HG03460 (cell line): Measurements from ENCODE around the gene VPS37D.
A peak's percentile ranks its signal among the peaks of the same experiment; 100 is the strongest.

ENCODE experiments used
- ATAC-seq: cut with Tn5 transposase; IDR thresholded peaks from one replicate; pipeline ENCODE4 v1.9.1; 2021; ENCODE audit not compliant: unreplicated experiment

VPS37D gene

DNA sequence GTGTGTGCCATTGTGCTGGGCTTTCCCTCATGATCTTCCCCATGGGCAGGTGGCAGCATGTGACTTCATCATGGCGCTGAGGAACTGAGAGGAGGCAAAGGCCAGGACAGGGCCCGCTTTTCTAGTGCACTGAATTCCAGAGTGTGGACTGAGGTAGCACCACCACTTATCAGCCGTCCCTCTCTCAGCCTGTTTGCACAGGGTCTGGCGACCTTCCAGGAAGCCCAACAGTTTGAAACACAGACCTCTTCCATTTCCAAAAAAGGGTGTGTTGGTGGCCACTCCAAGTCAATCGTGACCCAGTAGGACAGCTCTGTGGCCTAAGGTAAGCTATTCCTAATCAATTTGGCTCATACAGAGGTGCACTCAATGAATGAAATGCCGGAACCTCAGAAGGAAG is 11.2 kb downstream of the VPS37D start:
- ATAC-seq: no peak

DNA sequence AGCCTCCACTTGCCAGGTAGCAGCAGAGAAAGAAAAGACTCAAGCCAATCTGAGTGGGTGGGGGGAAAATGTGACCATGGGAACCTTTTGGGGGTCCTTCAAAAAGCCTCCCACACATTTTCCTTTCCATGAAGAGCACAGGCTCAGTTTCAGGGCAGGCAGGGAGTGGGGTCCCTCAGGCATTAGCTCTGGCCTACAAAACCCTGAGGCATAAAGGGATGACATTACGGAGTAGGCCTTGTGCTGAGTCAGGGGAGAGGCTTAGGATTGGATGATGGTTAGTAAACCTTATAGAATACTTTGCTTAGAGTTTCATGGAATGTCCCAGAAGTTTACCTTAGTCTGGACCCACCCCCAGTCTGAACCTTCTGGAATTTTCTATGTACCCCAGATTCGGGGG is 12.1 kb downstream of the VPS37D start:
- ATAC-seq: no peak

DNA sequence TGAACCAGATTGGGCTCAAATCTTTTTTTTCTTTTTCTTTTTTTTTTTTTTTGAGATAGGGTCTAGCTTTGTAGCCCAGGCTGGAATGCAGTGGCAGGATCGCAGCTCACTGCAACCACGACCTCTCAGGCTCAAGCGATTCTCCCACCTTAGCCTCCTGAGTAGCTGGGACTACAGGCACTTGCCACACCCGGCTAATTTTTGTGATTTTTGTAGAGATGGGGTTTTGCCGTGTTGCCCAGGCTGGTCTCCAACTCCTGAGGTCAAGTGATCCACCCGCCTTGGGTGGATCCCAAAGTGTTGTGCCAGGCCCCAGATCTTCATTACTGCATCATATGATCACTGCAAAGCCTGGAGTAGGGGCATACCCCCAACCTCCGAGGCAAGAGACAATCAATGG is 12.9 kb downstream of the VPS37D start:
- no peak for ATAC-seq

DNA sequence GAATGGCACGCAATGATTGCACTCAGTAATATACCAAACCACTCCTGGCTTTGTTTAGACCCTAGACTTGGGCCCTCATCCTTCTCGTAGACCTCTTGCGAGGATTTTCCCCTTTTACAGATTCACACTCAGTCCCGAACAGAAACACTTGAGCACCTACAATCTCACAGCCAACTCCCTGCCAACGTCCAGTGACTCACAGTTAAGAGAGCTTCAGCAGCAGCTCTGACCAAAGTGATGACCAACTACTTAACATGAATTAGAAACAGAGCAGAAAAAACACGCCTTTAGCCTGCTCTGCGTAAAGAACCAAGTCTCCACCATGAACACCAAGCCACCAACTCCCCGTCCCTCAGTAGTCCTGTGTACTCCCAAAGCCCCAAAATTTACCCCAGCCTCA is 13.4 kb downstream of the VPS37D start:
- no peak for ATAC-seq

DNA sequence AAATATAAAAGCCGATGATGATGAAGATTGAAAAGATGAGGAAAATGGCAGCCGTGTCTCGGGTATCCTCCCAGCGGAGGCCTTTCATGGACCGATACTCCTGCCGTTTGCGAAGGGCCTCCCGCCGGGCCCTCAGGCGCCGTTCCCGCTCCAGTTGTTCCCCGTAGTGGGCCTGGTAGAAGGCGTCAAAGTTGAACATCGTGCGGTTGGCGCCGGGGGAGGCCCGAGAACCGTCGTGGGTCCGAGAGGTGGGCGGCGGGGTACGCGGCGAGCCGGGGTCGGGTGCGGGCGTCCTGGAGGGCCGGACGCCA is 15.1 kb downstream of the VPS37D start:
- ATAC-seq: peak; percentile 3

DNA sequence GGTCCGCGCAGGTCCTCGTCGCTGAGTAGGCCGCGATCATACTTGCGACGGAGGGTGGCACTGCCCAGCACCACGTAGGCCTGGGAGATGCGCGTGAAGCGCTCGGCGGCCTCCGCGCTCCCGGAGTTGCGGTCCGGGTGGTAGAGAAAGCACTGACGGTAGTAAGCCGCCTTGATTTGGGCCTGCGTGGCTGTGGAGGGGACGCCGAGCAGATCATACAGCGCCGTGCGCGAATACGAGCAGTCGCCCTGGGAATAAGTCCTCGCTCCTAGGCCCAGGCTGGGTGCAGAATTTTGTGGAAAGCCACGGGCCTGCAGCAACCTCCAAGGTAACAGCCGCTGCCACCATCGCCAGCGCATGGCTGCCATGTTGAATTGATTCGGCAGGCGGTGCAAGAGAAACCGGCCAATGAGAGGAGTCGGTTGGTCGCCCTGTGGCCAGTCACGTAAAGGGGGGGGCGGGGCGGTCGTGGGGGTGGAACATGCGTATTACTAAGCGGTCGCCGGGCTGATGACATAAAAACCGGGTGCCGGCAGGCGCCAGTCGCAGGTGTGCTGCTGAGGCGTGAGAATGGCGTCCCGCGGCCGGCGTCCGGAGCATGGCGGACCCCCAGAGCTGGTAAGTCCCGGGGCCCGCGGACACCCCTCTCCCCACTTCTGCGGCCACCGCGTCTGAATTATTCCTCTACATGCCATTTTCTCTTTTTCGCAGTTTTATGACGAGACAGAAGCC is 15.6 kb downstream of the VPS37D start, which contains the start of the genes BUD23 and DNAJC30:
Gene BUD23 (plus strand): TSS at position 542 of the 732 bp plus-strand sequence. CDS start 29 bp downstream, at position 571.
Gene DNAJC30 (minus strand): TSS at position 398 of the 732 bp plus-strand sequence. CDS start 30 bp downstream, at position 368.
- peak; percentile 93 for ATAC-seq

DNA sequence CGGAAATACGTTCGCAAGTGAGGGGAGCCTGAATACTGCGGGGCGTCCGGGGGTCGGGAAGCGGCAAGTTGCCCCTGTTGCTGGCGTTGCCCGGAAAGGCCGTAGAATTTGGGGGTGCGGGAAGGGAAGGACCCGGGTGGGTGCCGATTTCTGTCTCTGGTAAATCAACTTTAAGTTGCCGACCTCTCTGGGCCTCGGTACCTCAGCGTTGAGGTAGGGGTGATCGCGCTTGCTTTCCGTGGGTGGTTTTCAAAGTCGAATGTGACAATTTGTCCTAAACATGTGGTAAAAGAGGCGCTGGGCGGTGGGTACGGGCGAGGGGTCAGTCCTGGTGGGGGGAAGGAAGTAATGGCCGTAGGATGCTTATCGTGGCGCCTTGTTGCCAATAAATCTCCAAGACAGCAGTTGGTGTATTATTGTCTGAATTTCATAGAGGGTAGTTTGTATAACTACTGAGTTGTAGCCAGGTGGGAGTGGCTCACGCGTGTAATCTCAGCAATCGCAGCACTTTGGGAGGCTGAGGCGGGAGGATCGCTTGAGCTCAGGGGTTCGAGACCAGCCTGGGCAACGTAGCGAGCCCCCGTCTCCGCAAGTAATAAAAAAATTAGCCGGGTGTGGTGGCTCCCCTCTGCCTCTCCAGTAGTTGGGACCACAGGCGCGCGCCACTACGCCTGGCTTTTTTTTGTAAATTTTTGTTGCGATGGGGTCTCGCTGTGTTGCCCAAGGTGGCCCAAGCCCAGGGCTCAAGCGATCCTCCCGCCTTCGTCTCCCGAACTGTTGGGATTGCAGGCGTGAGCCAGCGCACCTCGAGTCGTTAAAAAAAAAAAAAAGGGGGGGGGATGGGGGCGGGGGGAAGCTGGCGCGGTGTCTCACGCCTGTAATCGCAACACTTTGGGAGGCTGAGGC is 16.4 kb downstream of the VPS37D start:
- ATAC-seq: peak; percentile 13

DNA sequence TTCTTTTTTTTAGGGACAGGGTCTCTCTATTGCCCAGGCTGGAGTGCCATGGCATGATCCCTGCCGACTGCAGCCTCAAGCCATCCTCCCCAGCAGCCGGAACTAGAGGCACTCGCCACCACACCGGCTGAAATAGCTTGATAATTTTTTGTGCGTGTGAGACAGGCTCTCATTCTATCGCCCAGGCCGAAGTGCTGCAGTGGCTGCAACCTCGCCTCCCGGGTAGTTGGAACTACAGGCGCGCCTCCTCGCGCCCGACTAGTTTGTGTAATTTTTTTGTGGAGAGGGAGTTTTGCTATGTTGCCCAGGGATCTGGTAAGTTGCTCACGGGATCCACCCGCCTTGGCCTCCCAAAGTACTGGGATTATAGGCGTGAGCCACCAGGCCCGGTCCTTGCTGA is 17.7 kb downstream of the VPS37D start:
- ATAC-seq: no peak

DNA sequence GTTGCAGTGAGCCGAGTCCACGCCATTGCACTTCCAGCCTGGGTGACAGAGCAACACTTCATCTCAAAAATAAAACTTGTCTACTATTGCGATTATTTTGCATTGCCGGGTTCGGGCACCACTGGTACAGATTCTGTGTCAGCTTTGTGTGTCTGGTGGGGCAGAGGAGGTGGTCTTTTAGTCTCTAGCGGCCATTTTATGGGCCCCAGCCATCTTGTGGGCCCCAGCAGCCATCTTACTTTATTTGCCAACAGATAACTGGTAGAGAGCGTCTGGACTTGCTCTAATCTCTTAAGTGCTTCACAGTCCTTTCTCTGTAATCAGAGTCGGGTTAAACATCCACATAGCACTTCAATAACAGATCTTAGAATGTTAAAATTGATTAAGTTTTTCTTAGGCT is 20.7 kb downstream of the VPS37D start:
- ATAC-seq: no peak

DNA sequence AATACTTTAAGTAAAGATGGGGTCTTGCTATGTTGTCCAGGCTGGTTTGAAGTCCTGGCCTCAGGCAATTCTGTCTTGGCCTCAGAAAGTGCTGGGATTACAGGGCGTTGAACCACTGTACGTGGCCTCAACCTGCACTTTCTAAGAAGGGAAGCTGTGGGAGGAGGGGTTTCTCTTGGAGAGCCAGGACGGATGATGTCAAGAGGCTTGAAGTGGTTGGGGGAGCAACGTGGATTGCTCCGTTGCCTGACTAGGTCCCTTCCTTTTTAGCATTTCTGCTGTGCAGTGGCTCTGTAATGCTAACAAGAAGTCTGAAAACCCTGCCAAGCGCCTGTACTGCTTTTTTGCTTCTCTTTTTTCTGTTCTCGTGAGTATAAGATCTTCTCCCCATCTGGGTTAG is 23.0 kb downstream of the VPS37D start:
- no peak for ATAC-seq

DNA sequence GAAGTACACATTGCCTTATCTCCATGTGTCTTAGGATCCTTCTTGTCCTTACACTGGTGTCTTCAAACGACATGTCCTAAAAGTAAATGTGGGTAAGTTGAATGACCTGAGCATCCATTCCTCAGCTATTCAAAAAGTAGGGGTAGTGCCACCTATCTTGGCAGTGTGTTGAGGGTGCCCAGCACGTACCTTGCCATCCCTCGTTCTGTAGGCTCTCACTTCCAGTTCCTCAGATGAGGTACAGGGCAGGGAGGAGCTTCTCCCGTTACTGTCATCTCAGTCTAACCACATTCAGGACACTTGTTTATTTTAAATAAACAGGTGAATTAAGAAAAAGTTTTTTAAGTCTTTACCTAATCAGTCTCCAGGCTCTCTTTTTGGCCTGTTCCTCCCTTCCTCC is 28.7 kb downstream of the VPS37D start:
- no peak for ATAC-seq

DNA sequence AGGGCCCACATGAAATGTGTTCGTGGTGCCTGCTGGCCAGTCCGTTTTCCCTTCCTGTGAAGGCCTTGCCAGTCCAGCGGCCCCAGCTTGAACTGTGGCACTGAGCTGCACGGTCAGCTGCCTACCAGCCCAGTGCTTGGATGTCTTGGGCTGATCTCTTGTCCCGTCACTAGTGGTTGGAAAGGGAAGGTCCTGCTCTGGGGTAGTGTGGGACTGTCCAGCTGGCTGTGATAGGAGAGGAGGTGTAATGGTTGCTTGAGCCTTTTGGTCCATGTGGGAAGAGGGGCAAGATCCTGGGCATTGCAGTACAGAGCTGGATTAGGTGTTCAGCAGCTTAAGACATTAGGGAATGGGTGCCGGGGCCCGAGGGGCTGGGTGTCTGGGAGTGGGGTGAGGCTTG is 30.8 kb downstream of the VPS37D start:
- ATAC-seq: no peak

DNA sequence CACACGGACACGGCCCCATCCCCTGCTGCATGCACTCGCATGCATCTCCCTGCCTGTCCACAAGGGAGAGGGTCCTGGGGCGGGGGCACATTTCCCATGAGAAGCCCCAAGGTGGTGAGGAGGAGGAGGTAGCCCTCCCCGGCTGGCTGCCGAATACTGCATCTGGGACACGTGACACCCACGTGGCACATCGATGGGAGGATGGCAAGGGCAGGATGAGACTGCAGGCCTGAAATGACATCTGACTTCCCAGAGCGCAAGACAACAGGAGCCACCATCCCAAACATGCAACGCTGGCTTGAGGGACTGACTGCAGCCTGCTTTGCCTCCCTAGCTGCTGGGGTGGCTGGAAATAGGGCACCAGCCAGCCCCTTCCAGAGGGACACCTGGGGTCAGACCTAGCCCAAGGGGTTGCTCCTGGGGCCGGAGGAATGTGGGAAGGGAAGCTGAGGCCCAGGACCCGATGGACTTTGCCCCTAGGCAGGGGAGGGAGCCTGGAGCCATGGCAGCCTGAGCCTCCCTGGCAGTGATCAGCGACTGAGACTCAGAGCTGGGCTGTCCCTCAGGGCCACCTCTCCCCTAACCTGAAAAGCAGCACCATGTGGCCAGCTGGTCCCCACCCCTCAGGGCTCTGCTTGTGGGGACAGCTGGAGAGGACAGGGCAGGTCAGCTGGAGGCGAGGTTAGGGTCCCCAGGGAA is 31.9 kb downstream of the VPS37D start:
- ATAC-seq: no peak

DNA sequence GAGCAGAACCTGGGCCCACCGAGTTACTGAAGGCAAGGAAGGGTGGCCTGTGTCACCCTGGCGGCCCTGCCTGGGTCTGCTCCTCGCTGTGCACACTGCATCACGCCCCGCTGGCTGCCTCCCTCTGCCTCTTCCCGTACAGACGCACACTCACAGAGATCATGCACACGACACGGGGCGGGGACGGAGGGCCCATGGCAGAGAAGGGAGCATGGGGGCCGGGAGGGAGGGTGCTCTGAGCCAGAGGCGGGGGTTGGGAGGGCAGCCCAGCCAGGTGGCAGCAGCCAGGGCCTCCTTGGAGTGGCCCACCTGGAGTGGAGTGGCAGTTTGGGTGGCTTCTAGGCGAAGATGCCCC is 32.4 kb downstream of the VPS37D start:
- no peak for ATAC-seq

DNA sequence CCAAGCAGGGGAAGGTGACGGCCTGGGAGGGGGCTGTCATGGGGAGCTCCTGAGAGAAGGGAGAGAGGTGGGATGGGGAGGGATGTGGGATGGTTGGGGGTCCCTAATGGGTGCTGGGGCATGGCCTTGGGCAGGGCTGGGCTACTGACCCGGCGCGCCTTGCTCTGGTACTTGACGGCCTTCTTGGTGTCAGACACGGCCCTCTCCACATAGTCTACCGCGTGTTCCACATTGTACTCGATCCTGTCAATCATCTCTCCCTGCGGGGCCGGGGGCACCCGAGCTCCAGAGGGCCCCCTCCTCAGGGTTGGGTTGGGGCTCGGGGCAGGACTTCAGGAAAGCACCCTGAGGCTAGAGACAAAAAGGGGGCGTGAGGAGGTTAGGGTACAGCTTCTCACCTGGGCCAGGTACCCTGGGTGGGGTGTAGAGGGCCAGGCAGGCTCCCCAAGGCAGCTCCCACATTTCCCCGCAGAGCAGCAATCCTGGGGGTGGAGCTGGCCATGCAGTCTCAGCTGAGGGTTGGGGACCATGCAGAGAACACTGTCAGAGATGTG is 33.0 kb downstream of the VPS37D start:
- no peak for ATAC-seq

DNA sequence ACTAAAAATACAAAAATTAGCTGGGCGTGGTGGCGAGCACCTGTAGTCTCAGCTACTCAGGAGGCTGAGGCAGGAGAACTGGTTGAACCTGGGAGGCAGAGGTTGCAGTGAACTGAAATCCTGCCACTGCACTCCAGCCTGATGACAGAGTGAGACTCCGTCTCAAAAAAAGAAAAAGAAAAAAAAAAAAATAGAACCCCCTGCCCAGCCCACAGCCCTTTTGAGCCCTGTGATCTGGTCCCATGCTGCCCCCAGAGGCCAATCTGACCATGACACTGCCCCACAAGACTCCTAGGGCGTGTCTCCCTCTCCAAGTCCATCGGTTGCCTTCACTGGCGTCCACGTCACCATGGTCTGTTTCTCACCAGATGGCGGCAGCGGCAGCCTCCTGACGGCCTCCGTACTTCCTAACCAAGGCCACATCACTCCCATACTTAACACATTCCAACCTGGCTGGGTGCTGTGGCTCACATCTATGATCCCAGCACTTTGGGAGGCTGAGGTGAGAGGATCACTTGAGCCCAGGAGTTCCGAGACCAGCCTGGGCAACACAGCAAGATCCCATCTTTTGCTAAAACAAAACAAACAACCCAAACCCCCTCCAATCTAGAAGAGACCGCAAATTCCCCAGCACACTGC is 33.8 kb downstream of the VPS37D start:
- ATAC-seq: no peak

DNA sequence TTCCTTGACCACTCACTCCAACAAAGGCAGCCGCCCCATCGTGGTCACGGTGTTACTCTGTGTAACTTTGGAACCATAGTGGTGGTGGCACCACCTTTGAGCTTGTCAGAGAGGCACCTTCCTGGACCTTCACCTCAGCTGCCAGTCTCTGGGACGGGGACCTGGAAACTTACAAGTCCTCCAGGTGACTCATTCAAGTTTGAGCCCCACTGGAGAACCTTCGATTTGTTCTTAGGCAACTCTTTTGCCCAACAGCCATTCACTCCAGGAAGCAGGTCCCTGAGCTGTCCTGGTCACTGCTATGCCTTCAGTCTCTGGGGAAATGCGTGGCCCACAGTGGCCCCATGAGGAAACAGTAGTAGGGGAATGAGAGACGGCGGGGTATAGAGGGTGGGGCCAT is 34.6 kb downstream of the VPS37D start:
- no peak for ATAC-seq

DNA sequence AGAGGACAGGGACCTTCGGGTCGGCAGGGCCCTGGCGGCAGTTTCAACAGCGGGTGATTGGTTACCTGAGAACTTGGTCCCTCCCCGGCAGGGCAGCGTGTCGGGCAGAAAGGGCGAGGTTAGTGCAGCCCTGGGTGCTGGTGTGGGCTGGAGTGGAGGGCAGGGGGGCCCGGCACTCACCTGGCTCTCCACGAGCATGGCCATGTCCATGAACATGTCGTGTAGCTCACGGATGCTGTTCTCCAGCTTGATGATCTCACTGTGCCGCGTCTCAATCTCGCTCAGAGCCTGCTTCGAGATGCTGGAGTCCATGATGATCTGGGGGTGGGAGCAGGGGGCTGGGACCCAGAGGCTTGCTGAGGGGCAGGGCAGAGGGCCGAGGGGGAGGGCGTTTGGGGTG is 35.0 kb downstream of the VPS37D start:
- ATAC-seq: no peak

DNA sequence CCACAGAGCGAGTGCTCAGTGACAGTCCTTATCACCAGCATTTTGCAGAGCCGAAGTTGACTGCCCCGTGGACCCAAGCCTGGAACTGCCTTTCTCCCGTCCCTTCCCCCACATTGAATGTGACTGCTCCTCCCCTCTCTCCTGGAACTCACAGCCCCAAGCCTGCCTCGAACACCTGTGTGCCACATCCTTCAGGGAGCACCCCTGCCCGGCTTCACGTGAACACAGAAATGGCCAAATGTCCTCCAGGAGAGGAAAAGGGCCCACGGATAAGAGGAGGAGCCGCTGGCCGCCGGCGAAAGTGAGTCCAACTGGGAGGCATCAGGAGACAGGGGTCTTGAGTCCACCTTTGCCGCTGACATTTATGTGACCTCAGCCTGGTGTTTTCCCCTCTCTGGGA is 35.6 kb downstream of the VPS37D start:
- ATAC-seq: no peak

DNA sequence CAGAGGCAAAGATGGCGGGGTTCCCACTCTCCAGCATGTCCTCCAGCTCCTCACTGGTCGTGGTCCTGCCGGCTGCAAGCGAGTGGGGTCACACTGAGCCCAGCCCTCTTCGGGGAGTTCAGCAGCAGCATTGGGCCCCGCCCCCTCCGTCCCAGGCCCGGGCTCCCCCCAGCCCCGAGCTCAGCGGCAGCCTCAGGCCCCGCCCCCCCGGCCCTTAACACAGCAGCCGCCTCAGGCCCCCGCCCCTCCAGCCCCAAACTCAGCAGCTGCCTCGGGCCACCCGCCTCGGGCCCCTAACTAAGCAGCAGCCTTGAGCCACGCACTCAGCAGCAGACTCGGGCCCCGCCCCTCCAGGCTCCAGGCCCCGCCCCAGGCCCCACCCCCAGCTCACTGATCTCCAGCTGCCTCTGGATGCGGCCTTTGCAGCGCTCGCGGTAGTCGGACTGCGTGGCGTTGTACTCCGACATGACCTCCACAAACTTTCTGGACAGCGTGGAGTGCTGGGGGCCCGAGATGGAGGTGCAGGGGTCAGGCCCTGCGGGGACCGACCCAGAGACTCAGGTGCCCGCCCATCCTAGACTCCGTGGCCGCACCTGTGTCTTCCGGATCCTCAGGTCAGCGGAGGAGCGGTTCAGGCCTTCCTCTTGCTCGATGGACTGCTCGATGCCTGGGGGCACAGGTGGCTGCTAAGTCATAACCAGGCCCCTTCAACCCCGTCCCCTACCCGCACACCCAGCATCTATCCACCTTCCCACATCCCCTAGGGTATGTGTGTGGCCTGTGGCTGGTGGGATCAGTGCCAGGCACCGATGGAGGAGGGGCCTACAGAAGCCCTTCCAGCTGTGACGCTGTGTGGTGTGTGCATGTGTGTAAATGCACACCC is 36.4 kb downstream of the VPS37D start:
- no peak for ATAC-seq
